Measurements from ENCODE around the gene NOL4L.

Gene NOL4L

DNA sequence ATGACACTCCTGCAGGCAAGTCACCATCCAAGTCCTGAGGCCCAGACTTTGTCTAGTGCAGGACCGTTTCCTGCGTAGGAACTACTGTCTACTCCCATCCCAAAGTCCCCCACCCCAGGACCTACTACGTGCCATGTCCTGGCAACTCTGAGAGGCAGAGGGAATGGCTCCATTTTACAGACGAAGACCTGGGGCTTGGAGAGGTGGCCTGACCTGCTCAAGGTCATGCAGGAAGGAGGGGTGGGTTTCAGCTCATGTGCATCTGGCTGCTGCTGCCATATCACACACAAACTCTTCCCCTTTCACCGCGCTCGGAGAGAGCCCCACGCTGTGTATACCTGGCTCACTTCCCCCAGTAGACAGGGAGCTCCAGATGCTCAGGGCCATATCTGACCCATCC is 1.2 kb upstream of the NOL4L start:
- peaks cover 16% of the 10 kb centered on the region for H3K27me3 ChIP-seq (ENCODE audit: insufficient read depth, poor library complexity, severe bottlenecking)

DNA sequence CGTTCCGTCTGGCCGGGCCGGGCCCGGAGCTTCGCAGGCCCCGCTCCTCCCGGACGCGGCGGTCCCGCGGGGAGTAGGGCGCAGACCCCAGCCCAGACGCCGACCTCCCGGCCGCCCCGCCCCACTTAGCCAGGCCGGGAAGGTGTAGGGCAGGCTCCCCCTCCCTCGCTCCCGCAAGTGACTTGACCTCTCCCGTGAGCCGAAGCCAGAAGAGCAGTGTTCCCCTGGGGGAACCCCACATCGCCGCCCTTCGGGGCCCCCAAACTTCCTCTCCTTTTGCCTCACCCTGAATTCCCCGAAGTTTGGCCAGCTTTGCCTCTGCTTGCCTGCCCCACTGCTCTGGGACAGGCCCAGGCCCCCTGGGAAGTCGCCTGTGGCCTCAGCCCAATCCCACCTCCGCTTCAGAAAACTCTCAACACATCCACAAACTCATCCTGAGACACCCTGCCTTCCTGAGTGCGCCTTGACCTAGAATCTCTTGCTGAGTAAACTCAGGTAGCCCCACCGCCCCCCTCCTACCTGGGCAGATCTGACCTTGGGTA is 524 bp upstream of the NOL4L start:
- TF ChIP-seq SPI1 (IDR thresholded peaks at IDR 0.05; ENCODE audit: borderline replicate concordance, low read depth) (no peak), POLR2AphosphoS5 (IDR thresholded peaks at IDR 0.05; ENCODE audit: low read depth) (no peak), GABPA (IDR thresholded peaks at IDR 0.05; ENCODE audit: low read depth) (no peak)
- TF ChIP-seq, protein P1, sequence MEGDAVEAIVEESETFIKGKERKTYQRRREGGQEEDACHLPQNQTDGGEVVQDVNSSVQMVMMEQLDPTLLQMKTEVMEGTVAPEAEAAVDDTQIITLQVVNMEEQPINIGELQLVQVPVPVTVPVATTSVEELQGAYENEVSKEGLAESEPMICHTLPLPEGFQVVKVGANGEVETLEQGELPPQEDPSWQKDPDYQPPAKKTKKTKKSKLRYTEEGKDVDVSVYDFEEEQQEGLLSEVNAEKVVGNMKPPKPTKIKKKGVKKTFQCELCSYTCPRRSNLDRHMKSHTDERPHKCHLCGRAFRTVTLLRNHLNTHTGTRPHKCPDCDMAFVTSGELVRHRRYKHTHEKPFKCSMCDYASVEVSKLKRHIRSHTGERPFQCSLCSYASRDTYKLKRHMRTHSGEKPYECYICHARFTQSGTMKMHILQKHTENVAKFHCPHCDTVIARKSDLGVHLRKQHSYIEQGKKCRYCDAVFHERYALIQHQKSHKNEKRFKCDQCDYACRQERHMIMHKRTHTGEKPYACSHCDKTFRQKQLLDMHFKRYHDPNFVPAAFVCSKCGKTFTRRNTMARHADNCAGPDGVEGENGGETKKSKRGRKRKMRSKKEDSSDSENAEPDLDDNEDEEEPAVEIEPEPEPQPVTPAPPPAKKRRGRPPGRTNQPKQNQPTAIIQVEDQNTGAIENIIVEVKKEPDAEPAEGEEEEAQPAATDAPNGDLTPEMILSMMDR (IDR thresholded peaks at IDR 0.05; ENCODE audit: insufficient read depth, low read length), result no peak
- TF ChIP-seq, protein P2, sequence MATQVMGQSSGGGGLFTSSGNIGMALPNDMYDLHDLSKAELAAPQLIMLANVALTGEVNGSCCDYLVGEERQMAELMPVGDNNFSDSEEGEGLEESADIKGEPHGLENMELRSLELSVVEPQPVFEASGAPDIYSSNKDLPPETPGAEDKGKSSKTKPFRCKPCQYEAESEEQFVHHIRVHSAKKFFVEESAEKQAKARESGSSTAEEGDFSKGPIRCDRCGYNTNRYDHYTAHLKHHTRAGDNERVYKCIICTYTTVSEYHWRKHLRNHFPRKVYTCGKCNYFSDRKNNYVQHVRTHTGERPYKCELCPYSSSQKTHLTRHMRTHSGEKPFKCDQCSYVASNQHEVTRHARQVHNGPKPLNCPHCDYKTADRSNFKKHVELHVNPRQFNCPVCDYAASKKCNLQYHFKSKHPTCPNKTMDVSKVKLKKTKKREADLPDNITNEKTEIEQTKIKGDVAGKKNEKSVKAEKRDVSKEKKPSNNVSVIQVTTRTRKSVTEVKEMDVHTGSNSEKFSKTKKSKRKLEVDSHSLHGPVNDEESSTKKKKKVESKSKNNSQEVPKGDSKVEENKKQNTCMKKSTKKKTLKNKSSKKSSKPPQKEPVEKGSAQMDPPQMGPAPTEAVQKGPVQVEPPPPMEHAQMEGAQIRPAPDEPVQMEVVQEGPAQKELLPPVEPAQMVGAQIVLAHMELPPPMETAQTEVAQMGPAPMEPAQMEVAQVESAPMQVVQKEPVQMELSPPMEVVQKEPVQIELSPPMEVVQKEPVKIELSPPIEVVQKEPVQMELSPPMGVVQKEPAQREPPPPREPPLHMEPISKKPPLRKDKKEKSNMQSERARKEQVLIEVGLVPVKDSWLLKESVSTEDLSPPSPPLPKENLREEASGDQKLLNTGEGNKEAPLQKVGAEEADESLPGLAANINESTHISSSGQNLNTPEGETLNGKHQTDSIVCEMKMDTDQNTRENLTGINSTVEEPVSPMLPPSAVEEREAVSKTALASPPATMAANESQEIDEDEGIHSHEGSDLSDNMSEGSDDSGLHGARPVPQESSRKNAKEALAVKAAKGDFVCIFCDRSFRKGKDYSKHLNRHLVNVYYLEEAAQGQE (IDR thresholded peaks at IDR 0.05; ENCODE audit: insufficient replicate concordance, low read depth), result no peak
- peak overlapping the region; percentile 75 for H3K4me3 ChIP-seq (replicated peaks; ENCODE audit: insufficient read depth, low read length)
- DNase-seq (ENCODE audit: low read depth in 1 of 2, low spot score in 1 of 2), result no peak
- H3K27me3 ChIP-seq (ENCODE audit: insufficient read depth, poor library complexity, severe bottlenecking), result peaks cover 16% of the 10 kb centered on the region
- H3K27ac ChIP-seq (replicated peaks), result no peak overlapping the region

More for the DNA sequence above, 1.2 kb upstream of the NOL4L start:
- TF ChIP-seq, protein P1 (IDR thresholded peaks at IDR 0.05; ENCODE audit: insufficient read depth, low read length), result no peak
- TF ChIP-seq POLR2AphosphoS5 (IDR thresholded peaks at IDR 0.05; ENCODE audit: low read depth) (no peak), GABPA (IDR thresholded peaks at IDR 0.05; ENCODE audit: low read depth) (no peak), SPI1 (IDR thresholded peaks at IDR 0.05; ENCODE audit: borderline replicate concordance, low read depth) (no peak)
- TF ChIP-seq, protein P2 (IDR thresholded peaks at IDR 0.05; ENCODE audit: insufficient replicate concordance, low read depth), result no peak
- no peak for DNase-seq (ENCODE audit: low read depth in 1 of 2, low spot score in 1 of 2)
- no peak overlapping the region for H3K27ac ChIP-seq (replicated peaks)
- H3K4me3 ChIP-seq (replicated peaks; ENCODE audit: insufficient read depth, low read length), result no peak overlapping the region

DNA sequence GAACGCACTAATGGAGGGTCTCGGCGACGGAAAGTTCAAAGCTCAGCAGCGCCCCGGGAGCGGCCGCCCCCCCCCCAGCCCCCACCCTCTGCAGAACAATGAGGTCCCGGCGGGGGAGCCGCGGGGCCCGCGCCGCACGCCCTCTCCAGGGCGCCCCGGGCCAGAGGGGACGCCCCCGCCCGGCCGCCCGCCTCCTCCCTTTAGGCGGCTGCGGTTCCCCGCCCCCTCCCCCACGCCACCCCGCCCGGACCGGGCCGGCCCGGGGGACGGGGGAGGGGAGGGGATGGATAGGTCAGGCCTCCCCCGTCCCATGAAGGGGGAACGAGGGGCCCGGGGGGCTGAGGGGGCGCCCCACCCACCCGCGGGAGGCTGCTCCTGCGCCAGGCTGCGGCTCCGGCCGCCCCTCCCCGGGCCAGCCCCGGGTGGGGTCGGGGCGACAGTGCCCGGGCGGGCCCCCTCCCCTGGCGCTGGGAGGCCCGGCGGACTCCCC is 1.5 kb downstream of the NOL4L start:
- Histone ChIP-seq H3K27ac (replicated peaks) (no peak overlapping the region), H3K27me3 (ENCODE audit: insufficient read depth, poor library complexity, severe bottlenecking) (peaks cover 16% of the 10 kb centered on the region)
- DNase-seq (ENCODE audit: low read depth in 1 of 2, low spot score in 1 of 2), result no peak

More for the DNA sequence above, 1.5 kb downstream of the NOL4L start:
- TF ChIP-seq, protein P2 (IDR thresholded peaks at IDR 0.05; ENCODE audit: insufficient replicate concordance, low read depth), result no peak
- TF ChIP-seq GABPA (IDR thresholded peaks at IDR 0.05; ENCODE audit: low read depth) (no peak), POLR2AphosphoS5 (IDR thresholded peaks at IDR 0.05; ENCODE audit: low read depth) (no peak), SPI1 (IDR thresholded peaks at IDR 0.05; ENCODE audit: borderline replicate concordance, low read depth) (no peak)
- TF ChIP-seq, protein P1 (IDR thresholded peaks at IDR 0.05; ENCODE audit: insufficient read depth, low read length), result no peak
- peak overlapping the region; percentile 75 for H3K4me3 ChIP-seq (replicated peaks; ENCODE audit: insufficient read depth, low read length)

Data from HL-60 (cell line).